Thyroid gland (tissue), 4 donors: ENCODE results near the gene TSGA10IP.

Experiments
- CTCF ChIP-seq, 6 experiments: fragments of 200-600 bp in 3 of 6; fragments of 450-650 bp in 3 of 6; sonication (generic) in 3 of 6; IDR thresholded peaks; one replicate each; pipeline ENCODE4 v1.5.1; 2016 to 2019; ENCODE audit warnings: antibody characterized with exemption in 6 of 6, mild to moderate bottlenecking in 2 of 6, inconsistent platforms in 1 of 6, moderate library complexity in 1 of 6
- POLR2A ChIP-seq, 2 donors: fragments of 450-650 bp; IDR thresholded peaks; one replicate each; pipeline ENCODE4 v1.6.1; 2017; ENCODE audit warnings: antibody characterized with exemption in 2 of 2, mild to moderate bottlenecking in 2 of 2, moderate library complexity in 1 of 2

GRCh38 chr11:65944191-65944590 lies 1.1 kb upstream of the TSGA10IP start:
- no peak for TF ChIP-seq POLR2A (IDR thresholded peaks at IDR 0.05)
- TF ChIP-seq CTCF (IDR thresholded peaks at IDR 0.05), result no peak
